ENCODE measurements around the gene MAPRE2.

- no peak for TF ChIP-seq EZH2phosphoT487 (IDR thresholded peaks at IDR 0.05; ENCODE audit: insufficient read depth, low read depth)
- no peak for TF ChIP-seq EZH2 (IDR thresholded peaks at IDR 0.05; ENCODE audit: insufficient read depth, poor library complexity, severe bottlenecking)
Observed at GRCh38 chr18:35055726-35056125, 14.5 kb downstream of the MAPRE2 start.
